CD4-positive, alpha-beta T cell treated with Interleukin-2 at 100 ng/mL for 4 hours (primary cell): ENCODE measurements around the gene FANCD2.
A peak's percentile ranks its signal among the peaks of the same experiment; 100 is the strongest.
"Not testable (repeated sequence)": the region's sequence is repeated elsewhere in the genome, so short reads cannot be mapped to it uniquely, and the experiment has no call there.

Experiments
- DNase-seq: peaks from one replicate; pipeline ENCODE4 v3.0.0-alpha.2; 2020; ENCODE audit warnings: low spot score

The FANCD2 gene

DNA sequence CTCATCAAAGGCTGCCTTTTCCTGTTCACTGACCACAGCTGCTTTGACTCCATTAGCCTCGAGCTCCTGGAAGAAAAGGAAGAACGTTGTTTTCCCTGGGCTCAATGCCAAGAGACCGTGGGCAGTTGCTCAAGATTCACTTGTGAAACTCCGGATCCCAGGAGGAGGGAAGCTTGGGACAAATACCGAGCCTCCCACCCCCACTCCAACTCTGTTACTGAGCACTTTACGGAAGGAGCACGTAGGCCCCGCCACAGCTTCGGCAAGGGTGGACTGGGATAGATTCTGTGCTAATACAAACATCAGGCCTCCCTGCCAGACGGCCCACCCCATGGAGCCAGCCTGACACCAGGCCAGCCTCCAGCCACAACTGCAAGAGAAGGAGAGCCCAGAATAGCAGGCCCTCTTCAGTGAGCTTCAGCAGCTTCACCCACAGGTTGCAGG is 10.8 kb upstream of the FANCD2 start:
- DNase-seq = no peak

DNA sequence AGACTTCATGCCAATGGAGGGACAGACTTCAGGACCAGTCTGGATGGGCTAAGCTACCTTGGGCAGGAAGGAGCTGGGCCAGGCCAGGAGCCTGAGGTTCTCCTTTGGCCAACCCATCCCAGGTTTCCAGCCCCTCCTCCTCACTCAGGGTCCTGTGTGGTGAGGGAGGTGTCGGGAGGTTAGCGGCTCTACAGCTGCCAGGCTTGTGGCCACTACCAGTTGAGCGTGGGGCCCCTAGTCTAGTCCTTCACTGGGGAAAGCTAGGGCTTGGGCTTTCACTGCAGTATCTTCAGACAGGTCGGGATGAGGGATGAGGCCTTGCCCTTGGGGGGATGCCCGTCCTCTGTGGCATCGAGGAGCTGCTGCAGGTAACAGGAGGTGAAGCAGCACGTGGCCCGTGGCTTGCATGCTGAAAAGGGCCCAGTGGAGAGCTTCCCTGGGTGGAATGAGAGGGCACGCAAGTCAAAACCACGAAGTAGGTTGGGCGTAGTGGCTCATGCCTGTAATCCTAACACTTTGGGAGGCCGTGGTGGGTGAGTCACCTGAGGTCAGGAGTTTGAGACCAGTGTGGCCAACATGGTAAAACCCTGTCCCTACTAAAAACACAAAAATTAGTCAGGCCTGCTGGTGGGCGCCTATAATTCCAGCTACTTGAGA is 8.5 kb upstream of the FANCD2 start:
- DNase-seq = peak; percentile 1

DNA sequence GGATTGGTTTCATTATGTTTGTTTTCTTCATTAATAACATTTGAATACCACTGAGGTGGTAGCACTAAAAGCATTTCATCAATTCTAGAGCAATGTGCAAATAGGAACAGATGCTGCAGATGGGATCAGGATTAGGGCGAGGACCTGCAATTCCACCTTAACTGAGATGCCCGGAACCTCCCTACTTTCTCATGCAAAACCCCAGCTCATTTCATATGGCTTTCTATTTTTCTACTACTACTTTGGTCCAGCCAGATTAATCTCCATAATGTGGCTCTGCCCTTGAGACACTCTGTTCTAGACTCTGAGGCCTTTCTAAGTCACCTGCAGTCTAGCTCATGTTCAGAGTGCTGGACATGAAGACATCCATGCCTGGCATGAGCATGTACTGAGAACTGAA is 7.4 kb upstream of the FANCD2 start:
- not testable (repeated sequence) for DNase-seq

DNA sequence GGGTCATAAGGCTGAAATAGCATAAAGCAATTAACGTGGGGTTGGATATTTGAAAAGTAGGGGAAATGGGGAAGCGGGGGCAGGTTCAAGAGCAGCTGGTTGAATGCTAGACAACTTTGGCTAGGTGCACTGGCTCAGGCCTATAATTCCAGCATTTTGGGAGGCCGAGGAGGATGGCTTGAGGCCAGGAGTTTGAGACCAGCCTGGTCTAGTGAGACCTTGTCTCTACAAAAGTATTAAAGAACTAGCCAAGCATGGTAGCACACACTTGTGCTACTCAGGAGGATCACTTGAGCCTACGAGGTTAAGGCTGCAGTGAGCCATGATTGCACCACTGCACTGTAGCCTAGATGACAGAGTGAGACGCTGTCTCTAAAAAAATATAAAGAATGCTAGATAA is 6.9 kb upstream of the FANCD2 start:
- no peak for DNase-seq

GRCh38 chr3:10021856-10022775 is 4.1 kb upstream of the FANCD2 start:
- no peak for DNase-seq

DNA sequence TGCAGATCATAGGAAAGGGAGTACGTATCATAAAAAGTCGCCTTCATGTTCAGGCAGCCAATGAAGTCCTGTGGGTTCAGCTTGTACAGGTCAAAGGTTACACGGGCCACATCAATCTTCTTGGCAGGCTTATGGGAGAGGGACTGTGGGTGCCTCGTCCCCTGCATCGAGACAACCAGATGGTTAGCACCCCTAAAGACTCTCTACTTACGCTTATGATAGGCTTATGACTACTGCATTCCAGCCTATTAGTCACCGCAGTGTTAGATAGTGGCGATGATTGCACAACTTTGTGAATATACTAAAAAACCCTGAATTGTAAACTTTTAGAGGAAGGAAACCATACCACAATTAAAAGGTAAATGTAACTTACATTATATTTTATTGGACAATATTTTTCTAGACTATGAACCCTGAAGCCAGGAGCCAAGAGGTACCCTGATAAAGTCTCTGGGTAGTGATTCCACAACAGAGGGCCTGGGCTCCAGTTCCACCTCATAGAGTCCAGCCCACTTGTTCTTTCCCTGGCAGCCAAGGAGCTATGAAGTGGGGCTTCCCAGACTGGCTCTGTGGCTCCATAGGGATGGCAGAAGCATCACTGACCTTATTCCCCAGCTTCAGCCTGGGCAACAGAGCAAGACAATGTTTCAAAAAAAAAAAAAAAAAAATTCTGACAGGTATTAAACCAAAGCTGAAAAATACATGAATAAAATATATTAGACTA is 2.5 kb upstream of the FANCD2 start:
- DNase-seq = no peak

GRCh38 chr3:10025205-10026083 is 793 bp upstream of the FANCD2 start:
- DNase-seq = no peak

- DNase-seq = no peak
Observed at GRCh38 chr3:10041034-10041433, 14.8 kb downstream of the FANCD2 start.

- no peak for DNase-seq
Observed at GRCh38 chr3:10047876-10048275, 21.6 kb downstream of the FANCD2 start.

- DNase-seq = not testable (repeated sequence)
Observed at GRCh38 chr3:10053054-10053453, 26.8 kb downstream of the FANCD2 start.

DNA sequence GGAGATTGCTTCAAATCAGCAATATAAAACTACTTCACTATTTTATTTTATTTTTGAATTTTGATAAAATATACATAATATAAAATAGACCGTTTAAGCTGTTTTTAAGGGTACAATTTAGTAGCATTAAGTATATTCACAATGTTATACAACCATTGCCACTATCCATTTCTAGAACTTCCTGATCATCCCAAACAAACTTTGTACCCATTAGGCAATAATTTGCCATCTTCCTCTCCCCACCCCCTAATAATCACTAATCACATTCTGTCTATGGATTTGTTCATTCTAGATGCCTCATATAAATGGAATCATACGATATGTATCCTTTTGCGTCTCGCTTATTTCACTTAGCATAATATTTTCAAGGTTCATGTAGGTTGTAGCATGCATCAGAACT is 28.9 kb downstream of the FANCD2 start:
- DNase-seq = no peak

GRCh38 chr3:10070077-10070476 is 43.8 kb downstream of the FANCD2 start:
- not testable (repeated sequence) for DNase-seq

- DNase-seq = no peak
Observed at GRCh38 chr3:10074666-10075065, 48.4 kb downstream of the FANCD2 start.

DNA sequence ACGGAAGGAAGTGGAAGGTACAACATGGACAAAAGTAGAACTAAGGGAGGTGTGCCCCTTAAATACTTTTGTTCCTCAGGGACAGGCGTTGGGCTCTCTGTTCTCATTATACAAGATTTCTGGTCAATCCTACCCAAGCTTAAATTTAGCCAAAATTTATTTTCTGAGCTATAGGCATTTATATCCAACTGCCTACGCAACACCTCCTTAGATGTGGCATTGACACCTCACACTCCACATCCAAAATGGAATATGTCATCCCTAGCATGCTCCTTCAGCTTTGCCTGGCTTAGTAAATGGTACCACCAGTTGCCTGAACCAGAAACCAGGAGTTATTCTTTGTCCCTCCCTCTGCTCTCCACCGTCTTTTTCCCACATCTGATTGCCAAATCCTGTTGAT is 55.6 kb downstream of the FANCD2 start:
- DNase-seq = no peak

DNA sequence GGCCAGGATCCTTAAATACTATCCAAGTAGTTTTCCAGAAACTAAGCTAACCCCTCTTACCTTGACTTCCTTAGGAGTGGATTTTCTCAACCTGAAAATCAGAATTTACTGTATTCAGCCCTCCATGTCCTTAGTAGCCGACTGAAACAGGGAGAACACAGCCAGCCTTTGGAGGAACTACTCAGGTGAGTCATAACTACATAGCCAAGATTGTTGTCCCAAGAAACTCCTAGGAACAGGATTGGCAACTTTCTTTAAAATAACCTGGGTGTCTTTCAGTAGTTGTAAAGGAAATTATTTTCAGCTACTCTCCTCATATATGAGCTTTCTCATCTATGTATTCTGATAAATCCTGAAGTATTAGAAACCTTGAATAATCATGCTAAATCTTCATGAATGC is 59.5 kb downstream of the FANCD2 start:
- no peak for DNase-seq

- DNase-seq = no peak
Observed at GRCh38 chr3:10088256-10088655, 62.0 kb downstream of the FANCD2 start.

DNA sequence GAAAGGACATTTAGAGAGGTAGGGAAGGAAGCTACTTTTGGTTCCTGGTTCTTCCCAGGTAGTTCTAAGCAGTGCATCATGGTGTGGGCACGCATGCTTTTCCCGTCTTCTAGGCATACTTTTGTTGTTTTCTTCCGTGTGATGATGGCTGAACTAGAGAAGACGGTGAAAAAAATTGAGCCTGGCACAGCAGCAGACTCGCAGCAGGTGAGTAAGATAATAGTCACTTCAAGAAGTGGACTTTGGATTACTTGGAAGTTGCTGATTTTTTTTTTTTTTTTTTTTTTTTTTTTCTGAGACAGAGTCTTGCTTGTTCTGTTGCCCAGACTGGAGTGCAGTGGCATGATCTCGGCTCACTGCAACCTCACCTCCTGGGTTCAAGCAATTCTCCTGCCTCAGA is 63.9 kb downstream of the FANCD2 start:
- DNase-seq = no peak

- DNase-seq = not testable (repeated sequence)
Observed at GRCh38 chr3:10090774-10091173, 64.5 kb downstream of the FANCD2 start.

DNA sequence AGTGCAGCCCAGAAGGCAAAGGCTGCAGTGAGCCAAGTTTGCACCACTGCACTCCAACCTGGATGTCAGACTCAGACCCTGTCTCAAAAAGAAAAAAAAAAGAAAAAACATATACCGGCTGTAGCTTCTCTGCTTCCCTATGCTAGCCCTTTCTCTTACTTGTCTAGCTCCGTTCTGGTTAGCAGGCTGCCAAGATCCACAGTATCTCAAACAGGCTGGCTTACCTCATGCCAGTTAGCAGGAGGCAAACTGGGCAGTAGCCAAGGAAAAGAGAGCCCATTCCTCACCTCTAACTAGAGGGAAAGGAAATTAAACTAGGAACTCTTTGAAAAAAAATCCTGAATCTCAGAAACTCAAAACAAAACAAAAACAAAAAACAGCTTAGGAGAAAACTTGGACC is 65.2 kb downstream of the FANCD2 start:
- DNase-seq = not testable (repeated sequence)

- no peak for DNase-seq
Observed at GRCh38 chr3:10093678-10094077, 67.4 kb downstream of the FANCD2 start.

DNA sequence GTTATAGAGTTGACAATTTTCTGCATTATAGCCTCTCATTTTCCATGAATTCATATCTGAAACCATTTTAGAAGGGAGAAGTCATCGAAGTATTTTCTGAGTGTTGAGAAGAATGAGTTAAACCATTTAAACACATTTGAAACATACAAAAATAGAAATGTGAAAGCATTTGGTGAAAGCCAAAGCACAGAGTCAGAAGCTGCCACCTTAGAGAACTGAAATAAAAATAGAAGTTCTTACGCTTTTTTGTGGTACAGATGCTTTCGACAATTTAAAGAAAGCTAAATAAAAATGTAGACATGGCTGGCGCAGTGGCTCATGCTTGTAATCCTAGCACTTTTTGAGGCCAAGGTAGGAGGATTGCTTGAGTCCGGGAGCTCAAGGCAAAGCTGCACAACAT is 72.8 kb downstream of the FANCD2 start:
- DNase-seq = no peak

GRCh38 chr3:10106919-10107318 is 80.7 kb downstream of the FANCD2 start:
- DNase-seq = no peak
